Skeletal muscle satellite cell (primary cell): ENCODE results near the gene STARD8. TPM values are rescaled to one million over a fixed set of nuclear protein-coding genes. Genes with fewer than 3 reads are reported as not detected.
"Not testable (repeated sequence)": the region's sequence is repeated elsewhere in the genome, so short reads cannot be mapped to it uniquely, and the experiment has no call there.

ENCODE experiments used
- H3K27me3 ChIP-seq: 2 replicates; pipeline ENCODE4 v1.7.0; 2013; ENCODE audit warnings: low read length; ENCODE audit not compliant: control insufficient read depth, insufficient read depth
- H3K36me3 ChIP-seq: 2 replicates; pipeline ENCODE4 v1.7.0; 2013; ENCODE audit warnings: mild to moderate bottlenecking, control low read depth, low read length; ENCODE audit not compliant: insufficient read depth
- H3K4me1 ChIP-seq: 2 replicates; pipeline ENCODE4 v1.7.0; 2013; ENCODE audit warnings: low read length; ENCODE audit not compliant: control insufficient read depth, insufficient read depth
- H3K4me2 ChIP-seq: 2 replicates; pipeline ENCODE4 v1.7.0; 2013; ENCODE audit warnings: mild to moderate bottlenecking, low read length
- H3K4me3 ChIP-seq: 2 replicates; pipeline ENCODE4 v1.7.0; 2013; ENCODE audit warnings: low read length
- H3K9ac ChIP-seq: 2 replicates; pipeline ENCODE4 v1.7.0; 2013; ENCODE audit warnings: mild to moderate bottlenecking, low read depth, low read length, moderate library complexity
- H3K9me3 ChIP-seq: replicated peaks from 2 replicates; pipeline ENCODE4 v1.7.0; 2013; ENCODE audit warnings: mild to moderate bottlenecking, control low read depth, low read length
- total RNA-seq: library from RNA; depleted of rRNA; stranded (reverse); fragments of >200 nt; gene quantifications from 2 replicates; pipeline ENCODE4 v1.2.3, GENCODE V29; 2012; rRNA removed

Gene STARD8
- total RNA-seq, result 0.76 and 0.87 TPM in 2 replicates

- Histone ChIP-seq H3K9me3 (no peaks in the 10 kb centered on the region), H3K4me1 (no peaks in the 10 kb centered on the region), H3K4me2 (peak within 1 kb of the TSS; percentile 56), H3K27me3 (peaks cover 13% of the 10 kb centered on the region), H3K9ac (peak within 1 kb of the TSS; percentile 19), H3K4me3 (peak within 1 kb of the TSS; percentile 42), H3K36me3 (no peaks in the 10 kb centered on the region)
These were observed at the start of gene STARD8 for GRCh38 chrX:68647156-68647957. STARD8 (plus strand) TSS chrX:68647666; CDS start chrX:68647883, 217 bp downstream.

GRCh38 chrX:68598841-68599240 lies 48.6 kb upstream of the STARD8 start:
- Histone ChIP-seq H3K9me3 (no peaks in the 10 kb centered on the region), H3K36me3 (no peaks in the 10 kb centered on the region), H3K4me2 (no peak overlapping the region), H3K4me3 (no peak overlapping the region), H3K9ac (no peak overlapping the region), H3K27me3 (no peaks in the 10 kb centered on the region), H3K4me1 (no peaks in the 10 kb centered on the region)

- H3K36me3 ChIP-seq, result no peaks in the 10 kb centered on the region
- no peak overlapping the region for H3K4me3 ChIP-seq
- no peak overlapping the region for H3K4me2 ChIP-seq
- H3K9me3 ChIP-seq, result no peaks in the 10 kb centered on the region
- H3K9ac ChIP-seq, result no peak overlapping the region
- no peaks in the 10 kb centered on the region for H3K4me1 ChIP-seq
- no peaks in the 10 kb centered on the region for H3K27me3 ChIP-seq
These were observed 48.0 kb upstream of the STARD8 start for GRCh38 chrX:68599256-68600152.

- H3K27me3 ChIP-seq, H3K9ac ChIP-seq, H3K36me3 ChIP-seq, H3K4me1 ChIP-seq, H3K9me3 ChIP-seq, H3K4me3 ChIP-seq, H3K4me2 ChIP-seq: not testable (repeated sequence)
These were observed 43.2 kb upstream of the STARD8 start for GRCh38 chrX:68604216-68604615.

GRCh38 chrX:68614733-68615132 lies 32.7 kb upstream of the STARD8 start:
- not testable (repeated sequence) for H3K27me3 ChIP-seq, H3K4me1 ChIP-seq, H3K4me3 ChIP-seq, H3K36me3 ChIP-seq, H3K9me3 ChIP-seq, H3K9ac ChIP-seq, H3K4me2 ChIP-seq

- no peaks in the 10 kb centered on the region for H3K4me1 ChIP-seq
- H3K4me3 ChIP-seq, result no peak overlapping the region
- no peaks in the 10 kb centered on the region for H3K9me3 ChIP-seq
- no peak overlapping the region for H3K9ac ChIP-seq
- H3K36me3 ChIP-seq, result no peaks in the 10 kb centered on the region
- no peaks in the 10 kb centered on the region for H3K27me3 ChIP-seq
- no peak overlapping the region for H3K4me2 ChIP-seq
These were observed 19.5 kb upstream of the STARD8 start for GRCh38 chrX:68627986-68628385.

- H3K4me1 ChIP-seq, H3K4me2 ChIP-seq, H3K4me3 ChIP-seq, H3K9ac ChIP-seq, H3K27me3 ChIP-seq, H3K9me3 ChIP-seq, H3K36me3 ChIP-seq: not testable (repeated sequence)
These were observed 17.5 kb upstream of the STARD8 start for GRCh38 chrX:68629936-68630335.

- no peaks in the 10 kb centered on the region for H3K36me3 ChIP-seq
- no peaks in the 10 kb centered on the region for H3K4me1 ChIP-seq
- no peaks in the 10 kb centered on the region for H3K9me3 ChIP-seq
- no peak overlapping the region for H3K9ac ChIP-seq
- no peak overlapping the region for H3K4me3 ChIP-seq
- H3K4me2 ChIP-seq, result no peak overlapping the region
- H3K27me3 ChIP-seq, result peaks cover 2% of the 10 kb centered on the region
These were observed 16.1 kb upstream of the STARD8 start for GRCh38 chrX:68631336-68631735.

- Histone ChIP-seq H3K9me3 (no peaks in the 10 kb centered on the region), H3K27me3 (peaks cover 2% of the 10 kb centered on the region), H3K4me3 (no peak overlapping the region), H3K4me2 (no peak overlapping the region), H3K36me3 (no peaks in the 10 kb centered on the region), H3K9ac (no peak overlapping the region), H3K4me1 (no peaks in the 10 kb centered on the region)
These were observed 15.0 kb upstream of the STARD8 start for GRCh38 chrX:68632491-68632890.

GRCh38 chrX:68633981-68634380 lies 13.5 kb upstream of the STARD8 start:
- no peaks in the 10 kb centered on the region for H3K9me3 ChIP-seq
- no peaks in the 10 kb centered on the region for H3K4me1 ChIP-seq
- H3K4me3 ChIP-seq, result no peak overlapping the region
- no peak overlapping the region for H3K4me2 ChIP-seq
- peaks cover 2% of the 10 kb centered on the region for H3K27me3 ChIP-seq
- H3K9ac ChIP-seq, result no peak overlapping the region
- no peaks in the 10 kb centered on the region for H3K36me3 ChIP-seq

GRCh38 chrX:68634649-68635227 lies 12.7 kb upstream of the STARD8 start:
- Histone ChIP-seq H3K27me3 (peaks cover 2% of the 10 kb centered on the region), H3K4me1 (no peaks in the 10 kb centered on the region), H3K9ac (no peak overlapping the region), H3K4me2 (no peak overlapping the region), H3K4me3 (no peak overlapping the region), H3K36me3 (no peaks in the 10 kb centered on the region), H3K9me3 (no peaks in the 10 kb centered on the region)
